HG03159 (cell line): ENCODE results near the gene SEMA6D.
A peak's percentile ranks its signal among the peaks of the same experiment; 100 is the strongest.

Experiments
- ATAC-seq: cut with Tn5 transposase; IDR thresholded peaks from one replicate; pipeline ENCODE4 v1.9.1; 2021; ENCODE audit warnings: mild to moderate bottlenecking, moderate library complexity; ENCODE audit not compliant: unreplicated experiment

The SEMA6D gene

GRCh38 chr15:47786371-47786770 is 69.1 kb downstream of the SEMA6D start:
- no peak for ATAC-seq

- no peak for ATAC-seq
Measured at GRCh38 chr15:47787875-47788274, 70.6 kb downstream of the SEMA6D start.

- ATAC-seq, result no peak
Measured at GRCh38 chr15:47788685-47789084, 71.4 kb downstream of the SEMA6D start.

- ATAC-seq, result no peak
Measured at GRCh38 chr15:47791161-47791560, 73.9 kb downstream of the SEMA6D start.

- ATAC-seq, result no peak
Measured at GRCh38 chr15:47792231-47792630, 74.9 kb downstream of the SEMA6D start.

- no peak for ATAC-seq
Measured at GRCh38 chr15:47794252-47794914, 77.1 kb downstream of the SEMA6D start.

- ATAC-seq, result no peak
Measured at GRCh38 chr15:47795864-47796263, 78.6 kb downstream of the SEMA6D start.

- no peak for ATAC-seq
Measured at GRCh38 chr15:47796339-47796738, 79.0 kb downstream of the SEMA6D start.

- no peak for ATAC-seq
Measured at GRCh38 chr15:47796830-47797229, 79.5 kb downstream of the SEMA6D start.

GRCh38 chr15:47801522-47801921 is 84.2 kb downstream of the SEMA6D start:
- ATAC-seq, result no peak

- ATAC-seq, result no peak
Measured at GRCh38 chr15:47802216-47802615, 84.9 kb downstream of the SEMA6D start.

- ATAC-seq, result no peak
Measured at GRCh38 chr15:47803767-47804166, 86.5 kb downstream of the SEMA6D start.

- ATAC-seq, result no peak
Measured at GRCh38 chr15:47804733-47805132, 87.4 kb downstream of the SEMA6D start.

- no peak for ATAC-seq
Measured at GRCh38 chr15:47806008-47806407, 88.7 kb downstream of the SEMA6D start.

GRCh38 chr15:47811172-47811571 is 93.9 kb downstream of the SEMA6D start:
- no peak for ATAC-seq

- ATAC-seq, result peak; percentile 61
Measured at GRCh38 chr15:47812470-47812999, 95.2 kb downstream of the SEMA6D start.

GRCh38 chr15:47813748-47814384 is 96.6 kb downstream of the SEMA6D start:
- peak; percentile 88 for ATAC-seq

- no peak for ATAC-seq
Measured at GRCh38 chr15:47814620-47815019, 97.3 kb downstream of the SEMA6D start.

GRCh38 chr15:47817969-47818548 is 100.8 kb downstream of the SEMA6D start:
- ATAC-seq, result no peak

- no peak for ATAC-seq
Measured at GRCh38 chr15:47819158-47819557, 101.9 kb downstream of the SEMA6D start.

GRCh38 chr15:47820057-47820746 is 102.9 kb downstream of the SEMA6D start:
- ATAC-seq, result no peak
